ENCODE data around the gene C18orf63.

The C18orf63 gene

GRCh38 chr18:74360852-74361655 lies 45.4 kb downstream of the C18orf63 start:
- no peak for TF ChIP-seq ZNF274 (IDR thresholded peaks at IDR 0.05; ENCODE audit: low read depth, low read length)
- H3K4me3 ChIP-seq (ENCODE audit: low read length): no peak overlapping the region

DNA sequence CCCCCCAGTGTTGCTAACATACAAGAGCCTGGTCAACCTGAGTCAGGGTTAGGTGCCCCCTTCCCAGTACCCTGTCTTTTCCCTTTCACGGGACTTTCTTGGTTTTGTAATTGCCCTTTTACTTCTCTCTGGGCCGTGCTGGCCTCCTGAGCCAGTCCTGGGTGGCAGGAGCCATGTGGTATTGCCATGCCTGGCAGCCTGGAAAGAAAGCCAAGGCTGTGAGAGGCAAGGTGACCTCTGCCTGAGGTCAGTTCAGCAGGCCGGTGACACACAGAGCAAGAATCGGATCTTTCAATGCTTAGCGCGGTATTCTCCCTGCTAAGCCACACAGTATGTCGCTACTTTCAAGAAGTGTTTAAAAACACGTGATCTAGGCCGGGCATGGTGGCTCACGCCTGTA lies 52.3 kb downstream of the C18orf63 start:
- TF ChIP-seq ZNF274 (IDR thresholded peaks at IDR 0.05; ENCODE audit: low read depth, low read length): no peak
- no peak overlapping the region for H3K4me3 ChIP-seq (ENCODE audit: low read length)

DNA sequence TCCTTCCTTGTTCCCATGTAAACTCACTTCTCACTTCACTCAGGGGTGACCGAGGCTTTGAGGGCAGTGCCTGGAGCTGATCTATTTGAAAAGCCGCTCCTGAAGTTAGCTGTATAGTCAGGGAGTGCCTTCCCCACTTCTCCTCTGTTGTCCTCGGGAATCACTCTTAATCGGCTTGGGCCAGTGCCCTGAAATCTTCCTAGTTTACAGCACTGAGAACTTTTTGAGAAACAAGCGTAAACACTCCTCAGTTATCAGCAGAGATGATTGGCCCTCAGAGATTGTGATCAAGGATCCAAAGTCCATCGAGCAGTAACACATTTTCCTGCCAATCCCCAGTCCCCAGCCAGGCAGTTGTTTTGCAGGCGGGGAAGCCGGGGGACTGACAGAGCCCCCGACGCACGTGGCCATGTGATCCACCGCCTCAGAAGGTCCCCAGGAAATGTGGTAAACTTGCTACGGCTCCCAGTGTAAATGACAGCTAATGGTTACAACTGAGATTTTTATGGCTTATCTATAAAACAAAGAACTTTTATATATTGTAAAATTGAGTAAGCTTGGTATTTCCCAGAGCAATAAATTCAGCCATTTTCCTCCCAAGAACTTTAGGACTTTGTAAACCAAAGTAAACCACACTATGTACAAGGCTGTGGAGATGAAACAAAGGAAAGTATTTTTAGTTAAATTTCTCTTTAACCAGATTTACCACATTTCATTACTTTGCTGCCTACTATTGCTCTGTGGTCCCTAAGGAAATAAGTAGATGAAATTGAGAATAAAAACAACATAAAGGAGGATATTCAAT lies 53.5 kb downstream of the C18orf63 start:
- no peak for TF ChIP-seq ZNF274 (IDR thresholded peaks at IDR 0.05; ENCODE audit: low read depth, low read length)
- no peak overlapping the region for H3K4me3 ChIP-seq (ENCODE audit: low read length)

GRCh38 chr18:74370115-74370514 lies 54.5 kb downstream of the C18orf63 start:
- no peak for TF ChIP-seq ZNF274 (IDR thresholded peaks at IDR 0.05; ENCODE audit: low read depth, low read length)
- H3K4me3 ChIP-seq (ENCODE audit: low read length): no peak overlapping the region

DNA sequence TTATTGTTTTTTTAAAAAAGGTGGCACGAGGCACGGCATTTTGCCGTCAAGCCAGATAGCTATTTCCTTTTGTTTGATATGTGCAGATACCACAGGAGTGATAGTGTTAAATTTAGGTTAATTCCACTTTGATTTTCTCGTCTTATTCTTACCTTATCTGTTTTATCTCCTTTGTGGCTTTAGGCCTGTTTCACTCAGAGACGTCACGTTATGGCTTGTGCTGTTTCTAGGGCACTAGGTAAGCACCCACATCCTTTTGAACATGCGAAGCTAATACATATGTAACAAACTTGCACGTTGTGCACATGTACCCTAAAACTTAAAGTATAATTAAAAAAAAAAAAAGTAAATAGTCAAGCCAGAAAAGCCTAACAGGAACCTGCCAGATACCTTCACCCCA lies 57.8 kb downstream of the C18orf63 start:
- H3K4me3 ChIP-seq (ENCODE audit: low read length): no peak overlapping the region
- TF ChIP-seq ZNF274 (IDR thresholded peaks at IDR 0.05; ENCODE audit: low read depth, low read length): no peak

DNA sequence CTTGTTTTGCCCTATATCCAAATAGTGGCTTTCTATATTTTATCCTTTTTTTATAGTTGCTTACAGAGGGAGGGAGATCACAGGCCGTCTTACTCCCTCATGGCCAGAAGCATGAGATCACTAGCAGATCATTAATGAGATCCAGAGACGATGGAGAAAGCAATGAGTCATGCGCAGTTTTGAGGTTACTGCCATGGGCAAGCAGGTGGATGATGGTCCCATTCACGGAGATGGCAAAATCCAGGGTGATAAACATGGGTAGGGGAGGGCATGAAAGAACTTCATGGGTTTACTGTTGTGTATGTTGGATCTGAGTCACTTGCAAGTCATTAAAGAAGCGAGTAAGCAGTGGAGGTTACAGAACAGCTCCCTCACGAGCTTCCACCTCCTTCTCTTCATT lies 60.4 kb downstream of the C18orf63 start:
- no peak overlapping the region for H3K4me3 ChIP-seq (ENCODE audit: low read length)
- TF ChIP-seq ZNF274 (IDR thresholded peaks at IDR 0.05; ENCODE audit: low read depth, low read length): no peak

- no peak for TF ChIP-seq ZNF274 (IDR thresholded peaks at IDR 0.05; ENCODE audit: low read depth, low read length)
- no peak overlapping the region for H3K4me3 ChIP-seq (ENCODE audit: low read length)
Observed at GRCh38 chr18:74376523-74376922, 60.9 kb downstream of the C18orf63 start.

GRCh38 chr18:74377776-74378175 lies 62.1 kb downstream of the C18orf63 start:
- no peak for TF ChIP-seq ZNF274 (IDR thresholded peaks at IDR 0.05; ENCODE audit: low read depth, low read length)
- no peak overlapping the region for H3K4me3 ChIP-seq (ENCODE audit: low read length)

DNA sequence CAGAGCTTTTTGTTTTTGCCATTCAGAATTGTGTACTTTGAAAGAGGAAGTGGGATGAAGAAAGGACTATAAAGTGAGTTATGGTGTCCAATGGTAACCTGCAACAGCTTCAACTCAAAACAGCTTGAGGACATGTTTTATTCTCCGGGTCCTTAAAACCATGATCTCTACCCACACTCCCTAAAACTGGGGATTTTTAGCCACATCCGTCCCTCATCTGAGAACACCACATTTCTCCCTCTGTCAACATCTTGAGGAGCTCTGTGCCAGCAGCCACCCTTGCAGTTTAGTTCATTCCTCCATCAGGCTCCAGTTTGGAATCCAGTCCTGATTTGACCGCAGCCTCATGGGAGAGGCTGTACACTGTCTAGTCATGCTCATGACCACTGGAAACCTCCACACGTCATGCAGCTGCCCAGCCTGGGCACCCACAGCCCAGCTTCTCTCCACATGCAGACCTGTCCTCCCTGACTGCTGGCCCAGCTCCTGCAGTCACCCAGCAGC lies 62.6 kb downstream of the C18orf63 start:
- TF ChIP-seq ZNF274 (IDR thresholded peaks at IDR 0.05; ENCODE audit: low read depth, low read length): no peak
- no peak overlapping the region for H3K4me3 ChIP-seq (ENCODE audit: low read length)

DNA sequence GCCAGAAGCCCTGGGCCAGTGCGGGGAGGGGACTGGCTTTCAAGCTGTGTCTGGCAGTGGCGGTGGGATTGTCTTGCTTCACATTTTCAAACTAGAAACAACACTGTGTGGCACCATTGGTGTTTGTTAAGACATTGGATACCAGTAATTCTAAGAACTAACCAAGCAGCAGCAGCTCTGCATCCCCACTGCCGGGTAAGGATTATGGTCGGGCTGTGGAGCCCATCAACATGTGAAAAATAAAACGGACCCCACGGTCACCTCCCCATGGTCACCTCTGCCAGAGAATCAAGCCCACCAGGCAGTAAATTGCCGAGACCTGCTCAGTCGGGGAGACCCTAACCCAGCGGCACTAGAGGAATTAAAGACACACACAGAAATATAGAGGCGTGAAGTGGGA lies 65.3 kb downstream of the C18orf63 start:
- no peak for TF ChIP-seq ZNF274 (IDR thresholded peaks at IDR 0.05; ENCODE audit: low read depth, low read length)
- no peak overlapping the region for H3K4me3 ChIP-seq (ENCODE audit: low read length)

GRCh38 chr18:74381621-74382295 lies 66.1 kb downstream of the C18orf63 start:
- no peak for TF ChIP-seq ZNF274 (IDR thresholded peaks at IDR 0.05; ENCODE audit: low read depth, low read length)

DNA sequence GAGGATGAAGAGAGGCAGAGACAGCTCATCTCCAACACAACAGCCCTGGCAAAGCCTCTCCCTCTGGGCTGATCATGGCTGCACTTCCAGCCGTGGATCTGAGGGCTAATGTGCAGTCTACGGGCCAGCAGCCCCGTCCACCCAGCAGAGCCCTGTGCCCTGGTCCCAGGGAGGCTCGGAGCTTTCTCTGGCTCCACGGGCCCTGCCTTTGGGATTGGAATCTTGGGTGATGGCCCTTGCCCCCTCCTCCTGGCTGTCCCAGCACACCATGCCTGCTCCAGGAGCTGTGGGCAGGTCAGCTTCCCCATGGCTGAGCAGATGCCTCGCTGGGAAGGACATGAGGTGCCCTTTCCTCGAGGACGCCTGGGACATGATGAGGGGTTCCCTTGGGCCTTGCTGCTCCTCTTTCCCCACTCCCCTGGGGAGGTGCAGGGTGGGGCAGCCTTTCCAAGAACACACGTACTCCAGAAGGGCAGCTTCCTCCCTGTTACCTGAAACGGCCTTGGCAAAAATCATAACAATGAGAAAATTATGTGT lies 66.9 kb downstream of the C18orf63 start:
- TF ChIP-seq ZNF274 (IDR thresholded peaks at IDR 0.05; ENCODE audit: low read depth, low read length): no peak
- no peak overlapping the region for H3K4me3 ChIP-seq (ENCODE audit: low read length)

More at GRCh38 chr18:74381621-74382295, 66.1 kb downstream of the C18orf63 start:
- H3K4me3 ChIP-seq (ENCODE audit: low read length): no peak overlapping the region

DNA sequence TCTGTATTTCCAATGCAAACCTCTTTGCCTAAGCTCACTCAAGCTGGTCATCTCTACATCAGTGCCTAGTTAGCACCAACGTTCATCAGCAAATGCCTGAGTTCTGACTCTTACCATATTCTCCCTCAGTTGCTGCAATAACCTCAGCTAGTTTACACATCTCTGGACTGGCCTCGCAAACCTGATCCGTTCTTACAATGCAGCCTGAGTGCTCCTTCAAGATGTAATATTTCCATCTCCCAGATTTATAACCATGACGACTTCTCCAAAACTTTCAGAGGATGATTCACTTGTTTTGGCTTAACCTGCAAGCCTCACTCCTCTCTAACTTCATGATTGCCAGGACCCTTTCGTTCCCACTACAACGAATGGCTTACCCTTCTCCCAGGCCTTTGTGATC lies 71.7 kb downstream of the C18orf63 start:
- TF ChIP-seq ZNF274 (IDR thresholded peaks at IDR 0.05; ENCODE audit: low read depth, low read length): no peak
- no peak overlapping the region for H3K4me3 ChIP-seq (ENCODE audit: low read length)

GRCh38 chr18:74388227-74388626 lies 72.6 kb downstream of the C18orf63 start:
- no peak for TF ChIP-seq ZNF274 (IDR thresholded peaks at IDR 0.05; ENCODE audit: low read depth, low read length)

More at GRCh38 chr18:74388227-74388626, 72.6 kb downstream of the C18orf63 start:
- H3K4me3 ChIP-seq (ENCODE audit: low read length): no peak overlapping the region
